LNCAP (cell line): Measurements from ENCODE around the gene NLGN1.

Source experiments
- CTCF ChIP-seq: fragments of 450-650 bp; IDR thresholded peaks from 2 replicates; pipeline ENCODE4 v1.5.1; 2017; ENCODE audit warnings: mild to moderate bottlenecking

Gene NLGN1

GRCh38 chr3:173410849-173411248, 13.3 kb downstream of the NLGN1 start:
- no peak for TF ChIP-seq CTCF

GRCh38 chr3:173411375-173411973, 13.9 kb downstream of the NLGN1 start:
- TF ChIP-seq CTCF = peak; percentile 68

GRCh38 chr3:173416070-173416469, 18.5 kb downstream of the NLGN1 start:
- no peak for TF ChIP-seq CTCF

- TF ChIP-seq CTCF = no peak
Measured at GRCh38 chr3:173429076-173429475, 31.5 kb downstream of the NLGN1 start.

- no peak for TF ChIP-seq CTCF
Measured at GRCh38 chr3:173429527-173429926, 32.0 kb downstream of the NLGN1 start.

GRCh38 chr3:173430576-173430975, 33.0 kb downstream of the NLGN1 start:
- no peak for TF ChIP-seq CTCF

GRCh38 chr3:173439004-173439403, 41.5 kb downstream of the NLGN1 start:
- no peak for TF ChIP-seq CTCF

- TF ChIP-seq CTCF = no peak
Measured at GRCh38 chr3:173440514-173440913, 43.0 kb downstream of the NLGN1 start.
